ENCODE results near the gene VWA2. TPM values are rescaled to one million over a fixed set of nuclear protein-coding genes. Genes with fewer than 3 reads are reported as not detected.

The VWA2 gene
- total RNA-seq, 4 donors from 2014 or later = 0.20 TPM; not detected in 3

DNA sequence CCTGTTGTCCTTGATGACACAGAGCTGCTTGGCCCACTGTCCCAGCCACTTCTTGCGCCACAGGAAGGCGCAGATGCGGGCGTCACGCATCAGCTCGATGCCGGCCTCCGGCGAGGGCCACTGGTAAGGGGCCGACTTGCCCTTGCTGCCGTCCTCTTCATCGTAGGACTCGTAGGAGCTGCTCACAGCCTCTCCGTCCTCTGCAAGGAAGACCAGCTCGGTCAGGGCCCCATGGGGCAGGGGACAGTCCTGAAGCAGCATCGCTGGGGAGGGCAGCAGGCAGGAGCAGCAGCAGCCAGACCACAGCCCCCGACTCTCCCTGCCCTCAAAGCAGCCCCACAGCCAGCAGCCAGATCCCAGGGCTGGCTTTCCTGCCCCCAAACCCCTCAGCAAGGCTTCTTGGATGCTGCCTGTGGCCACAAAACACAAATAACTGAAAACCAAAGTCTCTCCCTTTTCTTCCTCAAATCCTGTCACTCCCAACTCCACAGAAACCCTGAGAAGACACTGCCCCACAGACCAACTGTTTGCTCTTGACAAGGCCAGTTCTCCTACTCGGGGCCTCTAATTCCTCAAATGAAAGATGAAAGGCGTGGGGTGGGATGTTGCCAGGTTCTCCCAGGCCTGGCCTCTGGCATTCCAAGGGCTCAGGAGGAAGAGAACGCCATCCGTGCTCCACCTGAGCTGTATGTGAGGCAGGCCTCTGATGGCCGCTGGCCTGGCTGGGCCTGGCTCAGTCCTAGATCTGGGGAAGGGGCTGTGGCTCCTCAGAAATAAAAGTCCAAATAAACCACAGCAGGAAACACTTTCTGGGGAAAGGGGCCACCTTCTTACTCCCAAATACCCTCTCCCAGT is 76.7 kb downstream of the VWA2 start:
- DNase-seq (no peak), ATAC-seq (no peak)
- Histone ChIP-seq H3K4me3 (no peak overlapping the region), H3K36me3 (no peaks in the 10 kb centered on the region), H3K27ac (no peak overlapping the region), H3K4me1 (no peaks in the 10 kb centered on the region), H3K27me3 (no peaks in the 10 kb centered on the region), H3K9me3 (no peaks in the 10 kb centered on the region)
- in situ Hi-C loops (cut with MboI; ENCODE audit: low sequenced_read_pairs in 4 of 4) (loop anchor here in 2 of 4 donors (25.0 kb wide), 4 partner anchors 247 to 822 kb away; partner anchors contain the start of gene FHIP2A (in 1 of the 2)), intact Hi-C loops (cut with DNase I; ENCODE audit: low total_unique reads) (no loop called here)
- no peak for TF ChIP-seq POLR2A (IDR thresholded peaks at IDR 0.05)
- TF ChIP-seq, protein P1, sequence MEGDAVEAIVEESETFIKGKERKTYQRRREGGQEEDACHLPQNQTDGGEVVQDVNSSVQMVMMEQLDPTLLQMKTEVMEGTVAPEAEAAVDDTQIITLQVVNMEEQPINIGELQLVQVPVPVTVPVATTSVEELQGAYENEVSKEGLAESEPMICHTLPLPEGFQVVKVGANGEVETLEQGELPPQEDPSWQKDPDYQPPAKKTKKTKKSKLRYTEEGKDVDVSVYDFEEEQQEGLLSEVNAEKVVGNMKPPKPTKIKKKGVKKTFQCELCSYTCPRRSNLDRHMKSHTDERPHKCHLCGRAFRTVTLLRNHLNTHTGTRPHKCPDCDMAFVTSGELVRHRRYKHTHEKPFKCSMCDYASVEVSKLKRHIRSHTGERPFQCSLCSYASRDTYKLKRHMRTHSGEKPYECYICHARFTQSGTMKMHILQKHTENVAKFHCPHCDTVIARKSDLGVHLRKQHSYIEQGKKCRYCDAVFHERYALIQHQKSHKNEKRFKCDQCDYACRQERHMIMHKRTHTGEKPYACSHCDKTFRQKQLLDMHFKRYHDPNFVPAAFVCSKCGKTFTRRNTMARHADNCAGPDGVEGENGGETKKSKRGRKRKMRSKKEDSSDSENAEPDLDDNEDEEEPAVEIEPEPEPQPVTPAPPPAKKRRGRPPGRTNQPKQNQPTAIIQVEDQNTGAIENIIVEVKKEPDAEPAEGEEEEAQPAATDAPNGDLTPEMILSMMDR (IDR thresholded peaks at IDR 0.05 in 4 of 5, conservative IDR thresholded peaks at IDR 0.05 in 1 of 5) = no peak

DNA sequence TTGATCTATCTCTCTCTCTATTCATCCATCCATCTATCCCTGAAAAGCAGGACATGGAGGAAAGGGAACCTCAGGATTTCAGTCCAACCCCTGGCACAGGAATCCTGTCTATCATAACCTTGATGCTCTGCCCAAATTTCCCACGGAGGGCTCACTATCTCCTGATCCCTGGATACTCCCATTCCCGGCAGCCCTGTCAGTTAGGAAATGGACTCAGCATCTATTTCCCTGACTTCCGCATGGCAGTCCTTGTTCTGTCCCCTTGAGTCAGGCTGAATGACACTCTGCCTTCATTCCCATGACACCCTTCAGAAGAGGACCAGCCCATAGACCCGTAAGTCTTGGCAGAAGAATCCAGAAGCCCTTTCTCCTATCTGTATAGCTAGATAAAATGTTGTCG is 77.7 kb downstream of the VWA2 start:
- H3K36me3 ChIP-seq = no peaks in the 10 kb centered on the region
- H3K4me3 ChIP-seq = no peak overlapping the region
- DNase-seq = no peak
- in situ Hi-C loops (cut with MboI; ENCODE audit: low sequenced_read_pairs in 4 of 4) = loop anchor here in 2 of 4 donors (25.0 kb wide), 4 partner anchors 246 to 821 kb away; partner anchors contain the start of gene FHIP2A (in 1 of the 2)
- no peak overlapping the region for H3K27ac ChIP-seq
- no peak for TF ChIP-seq POLR2A (IDR thresholded peaks at IDR 0.05)
- TF ChIP-seq, protein P1 (IDR thresholded peaks at IDR 0.05 in 4 of 5, conservative IDR thresholded peaks at IDR 0.05 in 1 of 5) = no peak
- intact Hi-C loops (cut with DNase I; ENCODE audit: low total_unique reads) = no loop called here
- no peaks in the 10 kb centered on the region for H3K4me1 ChIP-seq
- no peaks in the 10 kb centered on the region for H3K9me3 ChIP-seq
- H3K27me3 ChIP-seq = no peaks in the 10 kb centered on the region
- ATAC-seq = no peak

DNA sequence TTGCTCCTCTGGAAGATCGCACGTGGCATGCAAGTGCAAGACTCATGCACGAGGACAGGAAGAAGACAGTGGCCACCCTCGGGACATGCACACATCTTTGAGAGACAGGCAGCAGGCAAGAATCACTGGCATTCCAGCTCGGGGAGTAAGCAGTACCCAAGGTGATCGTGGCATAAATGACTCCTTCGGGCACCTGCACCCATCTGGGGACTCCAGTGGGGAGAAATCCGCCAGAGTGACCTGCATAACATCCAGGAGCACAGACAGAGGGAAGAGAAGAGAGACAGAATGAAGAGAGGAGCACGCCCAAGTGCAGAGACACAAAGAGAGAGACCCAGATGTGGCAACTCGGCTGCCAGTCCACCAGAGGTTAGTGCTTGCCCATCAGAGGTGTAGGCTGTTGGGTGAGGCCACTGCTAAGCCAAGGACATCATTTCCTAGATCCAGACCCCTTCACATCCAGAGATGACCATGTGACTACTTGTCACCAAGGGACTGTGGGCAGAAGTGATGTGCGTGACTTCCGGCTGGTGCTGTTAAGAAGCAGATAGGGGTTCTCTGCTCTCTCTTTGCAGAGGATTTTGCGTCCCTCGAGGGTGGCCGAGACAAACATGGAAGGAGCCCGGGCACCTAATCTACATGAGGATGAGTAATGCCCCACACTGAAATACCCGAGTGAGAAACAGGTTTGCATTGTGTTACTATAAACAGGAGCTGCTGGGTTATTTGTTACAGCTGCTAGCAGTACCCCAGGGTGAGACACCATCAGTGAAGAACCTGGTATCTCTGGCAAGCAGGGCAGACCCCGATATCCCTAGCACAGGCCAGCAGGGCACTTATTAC is 80.6 kb downstream of the VWA2 start:
- H3K9me3 ChIP-seq = no peaks in the 10 kb centered on the region
- no peak for DNase-seq
- H3K27ac ChIP-seq = no peak overlapping the region
- intact Hi-C loops (cut with DNase I; ENCODE audit: low total_unique reads) (no loop called here), in situ Hi-C loops (cut with MboI; ENCODE audit: low sequenced_read_pairs in 4 of 4) (loop anchor here in 2 of 4 donors (25.0 kb wide), 4 partner anchors 243 to 818 kb away; partner anchors contain the start of gene FHIP2A (in 1 of the 2))
- no peak for ATAC-seq
- no peaks in the 10 kb centered on the region for H3K36me3 ChIP-seq
- TF ChIP-seq, protein P1 (IDR thresholded peaks at IDR 0.05 in 4 of 5, conservative IDR thresholded peaks at IDR 0.05 in 1 of 5) = no peak
- no peak for TF ChIP-seq POLR2A (IDR thresholded peaks at IDR 0.05)
- no peaks in the 10 kb centered on the region for H3K27me3 ChIP-seq
- no peak overlapping the region for H3K4me3 ChIP-seq
- H3K4me1 ChIP-seq = no peaks in the 10 kb centered on the region

DNA sequence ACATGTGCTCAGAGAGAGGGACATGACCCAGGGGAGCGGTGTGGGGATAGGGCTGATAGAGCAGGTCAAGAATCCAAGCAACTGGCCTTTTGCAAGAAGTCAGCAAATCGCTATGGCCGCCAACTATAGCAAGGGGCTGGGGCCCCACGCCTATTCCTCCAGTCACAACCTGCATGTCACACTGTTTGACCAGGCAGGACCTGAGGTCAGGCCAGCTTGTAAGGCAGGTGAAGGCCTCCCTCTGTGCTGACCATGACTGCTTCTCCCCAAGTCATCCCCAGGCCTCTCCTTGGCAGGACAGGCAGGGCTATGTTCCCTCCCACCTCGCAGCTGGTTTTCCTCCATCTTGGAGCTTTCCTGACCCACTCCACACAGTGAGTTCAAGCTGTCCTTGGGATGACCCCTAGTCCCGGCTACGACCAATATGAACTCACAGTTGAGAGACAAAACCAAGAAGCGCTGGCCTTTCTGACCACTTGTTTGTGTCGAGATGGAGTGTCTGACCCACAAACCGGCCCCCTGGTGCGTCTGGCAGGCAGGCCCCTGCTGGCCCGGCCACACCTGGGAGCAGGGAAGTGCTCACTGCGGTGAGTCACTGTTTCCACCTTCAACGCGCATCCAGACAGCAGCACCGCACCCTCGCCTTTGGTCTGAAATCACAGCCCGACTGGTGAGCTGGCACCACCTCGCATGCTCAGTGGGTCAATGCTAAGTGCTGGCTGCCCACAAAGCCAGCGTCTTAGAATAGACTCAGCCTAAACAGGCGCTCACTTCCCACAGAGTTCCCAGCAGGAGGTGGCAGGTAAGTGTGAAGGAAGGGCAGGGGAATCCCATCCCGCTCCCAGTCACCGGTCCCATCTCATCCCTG is 81.4 kb downstream of the VWA2 start:
- Histone ChIP-seq H3K4me1 (no peaks in the 10 kb centered on the region), H3K4me3 (no peak overlapping the region), H3K9me3 (no peaks in the 10 kb centered on the region), H3K27me3 (no peaks in the 10 kb centered on the region), H3K36me3 (no peaks in the 10 kb centered on the region), H3K27ac (no peak overlapping the region)
- intact Hi-C loops (cut with DNase I; ENCODE audit: low total_unique reads) = no loop called here
- ATAC-seq (no peak), DNase-seq (no peak)
- TF ChIP-seq, protein P1 (IDR thresholded peaks at IDR 0.05 in 4 of 5, conservative IDR thresholded peaks at IDR 0.05 in 1 of 5) = no peak
- no peak for TF ChIP-seq POLR2A (IDR thresholded peaks at IDR 0.05)
- in situ Hi-C loops (cut with MboI; ENCODE audit: low sequenced_read_pairs in 4 of 4) = loop anchor here in 2 of 4 donors (25.0 kb wide), 4 partner anchors 242 to 817 kb away; partner anchors contain the start of gene FHIP2A (in 1 of the 2)
